Activated naive CD4-positive, alpha-beta T cell treated with anti-CD3 and anti-CD28 coated beads, Interleukin-2, amount 50 U/mL, for 72 hours (primary cell): ENCODE data around the gene SLC6A9. TPM values are rescaled to one million over a fixed set of nuclear protein-coding genes. Genes with fewer than 3 reads are reported as not detected.

Experiments
- ATAC-seq, 2 donors: fragments of 150-1000 bp; cut with Tn5 transposase; 2 replicates each; pipeline ENCODE4 v1.10.0; 2021; ENCODE audit warnings: mild to moderate bottlenecking in 2 of 2, moderate library complexity in 2 of 2
- DNase-seq, 2 donors: peaks; one replicate each; pipeline ENCODE4 v3.0.0; 2021 to 2022; ENCODE audit warnings: low spot score in 2 of 2
- H3K27ac Mint-ChIP-seq, 2 donors: one replicate each; pipeline ENCODE4 v1.8.0; 2022; ENCODE audit warnings: mild to moderate bottlenecking in 2 of 2, mixed read lengths in 2 of 2
- H3K36me3 Mint-ChIP-seq, 2 donors: one replicate each; pipeline ENCODE4 v1.8.0; 2022; ENCODE audit warnings: mixed read lengths in 2 of 2
- H3K9me3 Mint-ChIP-seq, 2 donors: one replicate each; pipeline ENCODE4 v1.8.0; 2022; ENCODE audit warnings: mixed read lengths in 2 of 2
- total RNA-seq, 2 donors: library from RNA; stranded (reverse); gene quantifications; one replicate each; pipeline ENCODE4 v1.2.3, GENCODE V29; 2022

The SLC6A9 gene
- total RNA-seq, 2 donors from 2014 or later, result 5.1 to 6.2 TPM

DNA sequence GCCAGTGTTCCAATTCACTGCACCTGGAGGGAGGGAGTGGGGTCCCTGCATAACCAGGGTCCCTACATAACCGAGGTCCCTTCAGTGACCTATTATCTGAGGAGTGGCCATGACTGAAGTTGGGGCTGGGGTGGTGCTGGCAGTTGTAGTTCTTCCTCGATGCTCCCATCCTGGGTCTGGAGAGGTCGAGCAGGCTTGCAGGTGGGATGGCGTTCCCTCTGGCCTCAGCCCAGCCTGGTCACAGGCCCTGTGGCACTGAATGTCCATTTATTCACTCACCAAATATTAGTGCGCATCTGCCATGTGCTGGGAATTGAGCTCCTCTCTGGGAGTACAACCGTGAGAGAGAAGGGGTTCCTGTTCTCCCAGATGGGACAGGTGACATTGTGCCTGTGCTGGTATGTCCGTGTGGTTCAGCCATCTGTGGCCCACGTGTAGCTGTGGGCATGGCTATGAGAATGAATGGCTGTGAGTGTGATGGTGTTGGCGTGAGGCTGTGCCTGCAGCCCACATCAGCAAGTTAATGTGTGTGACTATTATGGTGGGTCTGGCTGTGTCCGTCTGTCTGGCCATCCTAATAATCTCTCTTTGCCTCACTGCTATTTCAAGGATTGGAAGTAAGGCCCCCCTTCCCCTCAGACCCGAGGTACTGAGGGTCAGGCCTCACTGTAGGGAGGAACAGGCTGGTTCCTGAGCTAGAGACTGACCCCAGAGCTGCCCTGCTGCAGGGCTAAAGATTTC is 3.9 kb upstream of the SLC6A9 start:
- no peaks in the 10 kb centered on the region for H3K9me3 Mint-ChIP-seq
- H3K36me3 Mint-ChIP-seq, result no peaks in the 10 kb centered on the region
- ATAC-seq (no peak), DNase-seq (no peak)
- no peak overlapping the region for H3K27ac Mint-ChIP-seq

DNA sequence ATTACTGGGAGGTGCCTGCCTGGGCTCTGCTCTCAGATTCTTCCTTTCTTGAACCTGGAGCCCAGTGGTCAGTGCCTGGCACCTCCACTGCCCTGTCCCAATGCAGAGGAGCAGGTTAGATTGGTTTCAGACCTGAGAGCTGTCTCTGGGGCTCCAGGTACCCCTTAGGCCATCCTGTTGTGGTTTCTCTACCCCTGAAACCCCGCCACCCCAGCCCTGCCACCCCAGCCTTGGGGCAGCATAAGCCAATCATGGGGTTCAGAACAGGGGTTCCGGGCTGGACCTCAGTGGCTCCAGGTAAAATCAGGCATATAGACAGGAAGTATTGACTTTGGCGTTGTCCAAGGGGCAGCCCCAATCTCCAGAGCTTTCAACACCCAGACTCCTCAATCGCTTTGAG is 3.2 kb upstream of the SLC6A9 start:
- ATAC-seq, result no peak
- Mint-ChIP-seq H3K36me3 (no peaks in the 10 kb centered on the region), H3K9me3 (no peaks in the 10 kb centered on the region), H3K27ac (no peak overlapping the region)
- no peak for DNase-seq

DNA sequence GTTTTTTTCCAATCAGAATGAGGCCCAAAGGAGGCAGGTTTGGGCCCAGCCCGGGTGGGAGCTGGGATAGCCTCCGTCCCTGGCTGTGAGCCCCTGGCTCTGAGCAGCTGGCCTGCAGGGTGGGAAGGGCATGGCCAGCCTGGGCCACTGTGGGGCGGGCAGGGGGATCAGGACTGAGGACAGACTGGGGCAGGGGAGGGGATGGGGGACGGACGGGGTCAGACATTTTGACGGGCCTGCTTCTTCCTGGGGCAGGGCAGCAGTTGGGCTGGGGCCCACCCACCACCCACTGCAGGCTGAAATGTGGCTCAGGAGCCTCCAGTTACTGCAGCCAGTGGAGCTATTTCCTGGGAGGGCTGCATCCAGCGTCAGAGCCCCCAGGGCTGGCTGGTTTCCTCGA is 2.5 kb upstream of the SLC6A9 start:
- no peaks in the 10 kb centered on the region for H3K9me3 Mint-ChIP-seq
- no peak for DNase-seq
- no peak for ATAC-seq
- no peaks in the 10 kb centered on the region for H3K36me3 Mint-ChIP-seq
- no peak overlapping the region for H3K27ac Mint-ChIP-seq

DNA sequence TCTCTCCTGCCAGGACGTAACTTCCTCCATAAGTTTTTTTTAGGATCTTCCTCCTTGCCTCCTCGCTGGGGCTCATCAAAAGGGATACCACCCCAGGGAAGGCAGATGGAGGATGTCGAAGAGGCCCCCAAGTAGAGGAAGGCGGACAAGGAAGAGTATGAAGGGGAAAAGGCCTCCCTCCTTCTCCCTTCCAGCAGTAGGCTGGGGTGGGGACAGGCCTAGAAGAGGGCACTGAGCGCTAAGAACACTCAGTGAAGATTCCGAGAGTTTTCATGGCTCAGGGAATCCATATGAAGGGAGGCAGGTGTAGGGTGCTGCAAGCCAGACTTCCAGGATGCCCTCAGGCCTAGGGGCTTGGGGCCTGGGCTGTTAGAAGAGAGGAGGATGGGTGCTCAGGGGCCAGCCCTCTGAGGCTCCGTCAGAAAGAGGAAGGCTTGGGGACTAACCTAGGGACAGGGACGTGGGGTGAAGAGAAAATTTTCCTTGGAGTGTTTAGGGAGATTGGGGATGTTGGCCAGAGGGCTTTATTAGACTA is 1.8 kb upstream of the SLC6A9 start:
- H3K36me3 Mint-ChIP-seq, result no peaks in the 10 kb centered on the region
- no peaks in the 10 kb centered on the region for H3K9me3 Mint-ChIP-seq
- H3K27ac Mint-ChIP-seq, result peak overlapping the region in 1 of 2 donors; percentile 61
- DNase-seq, result no peak
- ATAC-seq, result no peak

DNA sequence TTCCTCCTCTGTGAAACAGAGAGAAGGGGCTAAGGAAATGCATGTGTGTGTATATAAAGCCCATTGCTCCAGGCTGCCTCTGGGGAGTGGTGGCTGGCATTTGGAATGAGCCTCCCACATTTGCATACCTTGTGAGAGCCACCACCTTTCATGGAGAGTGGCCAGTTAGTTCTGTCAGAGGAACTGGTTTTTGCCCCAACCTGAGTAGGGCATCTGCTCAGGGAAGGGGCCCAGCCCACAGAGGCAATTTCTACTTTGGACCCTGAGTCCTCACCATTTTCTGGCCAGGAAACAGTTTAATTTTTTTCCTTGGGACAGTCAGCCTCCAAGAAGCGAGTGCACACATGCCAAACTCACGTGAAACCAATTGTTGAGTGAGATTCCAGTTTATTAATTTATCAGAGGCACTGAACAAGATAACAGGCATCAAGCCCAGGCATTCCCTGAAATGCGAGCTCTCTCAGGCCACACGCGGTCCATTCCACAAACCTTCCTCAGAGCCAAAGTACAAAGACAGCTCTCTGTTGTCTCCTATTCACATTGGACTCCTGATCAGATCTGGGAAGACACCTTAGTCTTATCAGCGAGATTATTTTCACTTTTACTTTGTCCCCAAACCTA is 1.0 kb upstream of the SLC6A9 start:
- Mint-ChIP-seq H3K36me3 (no peaks in the 10 kb centered on the region), H3K9me3 (no peaks in the 10 kb centered on the region), H3K27ac (no peak overlapping the region)
- DNase-seq (no peak), ATAC-seq (no peak)

DNA sequence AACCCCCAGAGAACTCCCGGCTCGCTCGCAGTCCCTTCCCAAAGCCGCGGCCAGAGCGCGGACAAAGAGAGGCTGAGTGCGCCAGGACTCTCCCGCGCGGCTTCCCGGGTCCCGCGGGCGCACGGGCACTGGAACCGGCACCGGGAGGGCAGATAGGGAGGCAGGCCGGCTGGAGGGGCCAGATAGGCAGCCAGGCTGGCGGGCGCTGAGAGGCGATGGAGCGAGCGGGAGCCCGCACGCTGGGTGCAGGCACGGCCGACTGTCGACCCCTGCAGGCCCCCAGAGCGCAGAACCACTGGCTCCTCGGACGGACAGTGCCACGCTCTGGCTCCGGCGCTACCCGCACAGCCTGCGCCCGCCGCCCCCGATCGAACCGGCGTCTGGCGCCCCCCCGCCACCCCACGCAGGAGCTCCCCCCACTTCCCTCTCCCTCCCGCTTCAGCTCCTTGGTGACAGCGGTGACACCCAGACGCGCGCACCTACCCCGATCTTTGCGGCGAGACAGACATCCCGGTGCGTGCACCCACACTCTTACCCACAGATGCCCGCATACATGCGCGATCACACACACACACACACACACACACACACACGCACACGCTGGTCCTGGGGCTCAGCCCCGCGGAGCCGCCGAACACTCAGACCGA is 534 bp downstream of the SLC6A9 start:
- H3K9me3 Mint-ChIP-seq, result no peaks in the 10 kb centered on the region
- no peaks in the 10 kb centered on the region for H3K36me3 Mint-ChIP-seq
- H3K27ac Mint-ChIP-seq, result peak overlapping the region in 1 of 2 donors; percentile 74
- peak; percentile 34 to 44 for ATAC-seq
- peak; percentile 53 to 66 for DNase-seq

DNA sequence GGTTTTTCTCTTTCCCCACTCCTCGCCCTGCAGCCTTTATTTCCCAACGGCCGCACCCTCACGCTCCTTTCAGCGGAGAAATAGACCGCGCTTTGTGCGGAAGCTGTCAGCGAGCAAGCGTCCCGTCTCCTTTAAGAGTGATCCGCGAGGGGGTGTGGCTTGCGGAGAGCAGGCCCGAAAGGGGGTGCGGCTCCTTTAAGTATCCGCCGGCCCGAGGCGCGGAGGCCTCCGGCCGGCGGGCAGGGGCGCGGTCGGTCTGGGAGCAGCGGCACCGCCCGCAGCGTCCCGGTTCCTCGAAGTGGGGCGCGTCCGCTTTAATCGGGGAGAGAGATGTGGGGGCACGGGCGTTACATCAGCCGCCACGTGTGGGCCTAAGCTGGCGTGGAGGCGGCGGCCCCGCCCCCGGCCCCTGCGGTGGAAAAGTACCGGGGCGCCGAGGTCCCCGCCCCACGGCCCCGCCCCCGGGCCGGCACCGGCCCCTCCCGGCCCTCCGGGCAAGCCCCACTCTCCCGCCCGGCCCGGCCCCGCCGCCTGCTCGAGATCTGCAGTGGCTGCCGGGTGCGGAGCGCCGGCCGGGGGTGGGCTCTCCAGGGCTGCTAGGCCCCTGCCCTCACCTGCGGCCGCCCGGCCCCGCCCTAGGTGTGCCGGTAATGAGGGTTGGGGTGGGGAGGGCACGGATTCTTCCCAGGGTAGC is 1.2 kb downstream of the SLC6A9 start:
- Mint-ChIP-seq H3K36me3 (peaks cover 0 to 1% of the 10 kb centered on the region in 2 donors), H3K9me3 (no peaks in the 10 kb centered on the region), H3K27ac (peak overlapping the region; percentile 82 to 83)
- ATAC-seq, result peak; percentile 82 to 84
- peak; percentile 87 to 88 for DNase-seq

DNA sequence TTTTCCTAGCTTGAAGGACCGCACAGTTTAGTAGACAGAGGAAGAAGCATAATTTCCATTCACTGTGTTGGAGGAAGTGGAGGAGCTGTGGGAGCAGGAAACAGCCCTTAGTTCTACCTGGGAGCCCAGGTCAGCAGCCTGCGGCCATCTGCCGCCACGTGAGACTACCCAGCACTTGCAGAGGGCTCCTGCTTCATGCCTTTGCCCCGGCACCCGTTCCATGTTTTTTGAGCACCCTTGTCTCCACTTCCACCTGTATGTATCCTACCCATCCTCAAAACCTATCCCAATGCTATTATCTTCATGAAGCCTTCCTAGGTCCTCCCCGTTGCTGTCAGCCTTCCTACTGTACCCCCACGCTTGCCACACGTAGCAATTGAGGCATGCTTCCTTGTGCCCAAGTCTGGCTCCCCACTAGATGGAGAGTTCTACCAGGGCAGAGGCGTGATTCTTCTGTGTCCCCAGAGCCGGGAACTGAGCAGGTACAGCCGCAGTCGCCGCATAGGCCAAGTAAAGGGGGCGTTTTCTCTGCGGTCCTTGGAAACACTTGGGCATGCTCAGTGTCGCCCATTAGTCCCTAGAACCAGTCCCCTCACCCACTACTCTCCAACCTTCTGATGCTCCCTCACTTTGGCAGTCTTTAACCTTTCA is 1.9 kb downstream of the SLC6A9 start:
- H3K9me3 Mint-ChIP-seq, result no peaks in the 10 kb centered on the region
- peak in 1 of 2 donors; percentile 62 for DNase-seq
- ATAC-seq, result peak; percentile 39 to 48

DNA sequence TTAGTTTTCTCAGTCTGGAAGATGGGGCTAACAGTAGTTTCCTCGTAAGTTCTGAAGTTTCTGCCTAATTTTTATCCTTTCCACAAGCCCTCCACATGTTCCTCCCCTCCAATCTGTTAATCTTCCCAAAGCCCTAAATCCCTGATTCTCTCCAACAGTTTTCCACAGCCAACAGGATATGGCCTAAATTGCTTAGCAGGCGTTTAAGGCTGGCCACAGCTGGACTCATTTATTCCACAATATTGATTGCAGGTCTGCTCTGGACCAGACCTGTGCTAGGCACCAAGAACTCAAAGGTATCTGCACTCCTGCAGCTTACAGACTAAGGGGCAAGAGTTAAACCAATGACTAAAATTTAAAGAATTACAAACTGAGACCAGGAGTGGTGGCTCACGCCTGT is 3.9 kb downstream of the SLC6A9 start:
- no peak for DNase-seq
- no peak for ATAC-seq
- H3K27ac Mint-ChIP-seq, result peak overlapping the region in 1 of 2 donors; percentile 82
- H3K9me3 Mint-ChIP-seq, result no peaks in the 10 kb centered on the region
- H3K36me3 Mint-ChIP-seq, result peaks cover 0 to 8% of the 10 kb centered on the region in 2 donors

More for the DNA sequence above, 1.9 kb downstream of the SLC6A9 start:
- peaks cover 0 to 8% of the 10 kb centered on the region in 2 donors for H3K36me3 Mint-ChIP-seq
- peak overlapping the region; percentile 82 to 83 for H3K27ac Mint-ChIP-seq

DNA sequence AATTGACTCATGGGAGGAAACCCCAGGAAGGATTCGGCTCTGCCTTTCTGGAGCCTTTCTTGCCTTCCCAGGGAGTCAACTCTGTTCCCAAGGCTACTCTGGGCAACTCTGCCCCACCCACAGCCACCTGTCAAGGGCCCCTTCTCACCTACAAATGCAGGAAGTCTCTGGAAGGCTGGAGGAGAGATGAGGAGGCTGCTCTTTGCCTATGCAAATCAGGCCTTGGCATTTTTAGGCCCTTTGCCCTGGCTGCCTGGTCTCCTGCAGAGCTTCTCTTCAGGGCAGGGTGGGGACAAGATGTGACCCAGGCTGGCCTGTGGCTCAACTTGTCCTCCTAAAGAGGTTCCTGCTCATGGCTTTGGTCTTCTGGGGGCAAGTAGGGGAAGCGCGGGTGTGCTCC is 5.4 kb downstream of the SLC6A9 start:
- no peak for ATAC-seq
- H3K36me3 Mint-ChIP-seq, result peaks cover 0 to 8% of the 10 kb centered on the region in 2 donors

DNA sequence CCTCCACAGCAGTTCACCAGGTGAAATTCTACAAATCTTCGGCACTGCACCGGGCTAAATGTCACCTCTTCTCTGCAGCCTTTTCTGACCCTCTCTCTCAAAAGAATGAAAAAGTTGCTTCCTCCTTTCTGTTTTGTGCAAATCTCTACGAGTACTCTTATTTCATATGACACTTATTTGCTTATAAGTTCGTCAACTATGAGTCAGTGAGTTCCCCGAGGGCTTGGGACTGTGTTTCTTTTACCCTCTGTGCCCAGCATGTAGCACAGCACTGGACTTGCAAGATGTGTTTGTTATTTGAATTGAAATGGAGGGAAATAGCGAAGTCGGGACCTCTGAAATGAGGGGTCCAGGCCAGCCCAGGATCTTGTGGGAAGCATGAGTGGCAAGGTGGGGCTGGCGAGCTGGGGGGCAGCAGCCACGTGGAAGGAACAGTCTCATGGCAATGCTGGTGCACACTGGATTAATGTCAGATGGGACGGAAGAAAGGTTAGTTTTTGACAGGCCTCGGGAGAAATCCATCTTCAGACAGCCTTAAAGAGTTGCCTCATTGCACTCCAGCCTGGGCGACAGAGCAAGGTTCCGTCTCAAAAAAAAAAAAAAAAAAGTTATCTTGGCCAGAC is 6.2 kb downstream of the SLC6A9 start:
- H3K36me3 Mint-ChIP-seq, result peaks cover 0 to 8% of the 10 kb centered on the region in 2 donors
- DNase-seq, result no peak
- ATAC-seq, result no peak
- H3K9me3 Mint-ChIP-seq, result no peaks in the 10 kb centered on the region
- H3K27ac Mint-ChIP-seq, result no peak overlapping the region

More for the DNA sequence above, 5.4 kb downstream of the SLC6A9 start:
- peak overlapping the region in 1 of 2 donors; percentile 14 for H3K27ac Mint-ChIP-seq
- no peaks in the 10 kb centered on the region for H3K9me3 Mint-ChIP-seq
- no peak for DNase-seq

DNA sequence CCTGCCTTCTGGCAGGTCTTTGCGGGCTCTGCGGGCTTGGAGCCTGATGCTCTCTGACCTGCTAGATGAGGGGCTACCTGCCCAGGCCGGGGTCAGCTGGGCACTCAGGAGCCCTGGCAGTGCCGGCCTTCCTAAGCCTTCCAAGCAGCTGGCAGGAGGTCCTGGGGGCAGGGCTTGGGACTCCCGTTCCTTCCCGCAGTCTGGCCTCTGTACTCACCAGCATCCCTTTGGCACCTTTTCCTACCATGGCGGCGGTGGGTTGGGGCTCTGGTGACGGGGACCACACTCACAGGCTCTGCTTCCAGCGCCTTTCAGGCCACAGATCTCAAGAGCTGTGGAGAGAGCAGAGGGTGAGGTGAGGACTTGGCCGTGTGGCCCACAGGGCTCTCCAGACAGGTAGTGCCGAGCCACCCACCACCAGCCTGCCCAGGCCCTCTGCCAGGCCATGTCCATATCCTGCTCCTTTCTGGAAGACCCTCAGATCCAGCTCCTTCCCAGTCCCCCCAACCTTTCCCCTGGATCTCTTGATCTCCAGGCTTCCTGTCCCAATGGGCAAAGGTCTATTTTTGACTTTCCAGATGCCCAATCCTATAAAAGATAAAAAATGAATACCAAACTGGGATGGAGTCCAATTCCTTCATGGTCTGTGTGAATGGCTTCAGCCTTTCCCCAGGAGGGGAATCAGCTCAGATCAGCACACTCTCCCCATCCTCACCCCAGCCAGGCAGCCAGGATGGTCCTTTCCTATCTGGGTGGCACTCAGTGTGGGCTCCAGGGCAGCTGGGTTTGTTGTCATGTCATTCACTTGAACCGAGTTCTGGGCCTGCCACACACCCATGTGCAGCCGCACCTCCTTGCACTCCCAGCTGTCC is 7.0 kb downstream of the SLC6A9 start:
- DNase-seq, result no peak
- no peak overlapping the region for H3K27ac Mint-ChIP-seq
- ATAC-seq, result no peak
- peaks cover 0 to 8% of the 10 kb centered on the region in 2 donors for H3K36me3 Mint-ChIP-seq
- H3K9me3 Mint-ChIP-seq, result no peaks in the 10 kb centered on the region

DNA sequence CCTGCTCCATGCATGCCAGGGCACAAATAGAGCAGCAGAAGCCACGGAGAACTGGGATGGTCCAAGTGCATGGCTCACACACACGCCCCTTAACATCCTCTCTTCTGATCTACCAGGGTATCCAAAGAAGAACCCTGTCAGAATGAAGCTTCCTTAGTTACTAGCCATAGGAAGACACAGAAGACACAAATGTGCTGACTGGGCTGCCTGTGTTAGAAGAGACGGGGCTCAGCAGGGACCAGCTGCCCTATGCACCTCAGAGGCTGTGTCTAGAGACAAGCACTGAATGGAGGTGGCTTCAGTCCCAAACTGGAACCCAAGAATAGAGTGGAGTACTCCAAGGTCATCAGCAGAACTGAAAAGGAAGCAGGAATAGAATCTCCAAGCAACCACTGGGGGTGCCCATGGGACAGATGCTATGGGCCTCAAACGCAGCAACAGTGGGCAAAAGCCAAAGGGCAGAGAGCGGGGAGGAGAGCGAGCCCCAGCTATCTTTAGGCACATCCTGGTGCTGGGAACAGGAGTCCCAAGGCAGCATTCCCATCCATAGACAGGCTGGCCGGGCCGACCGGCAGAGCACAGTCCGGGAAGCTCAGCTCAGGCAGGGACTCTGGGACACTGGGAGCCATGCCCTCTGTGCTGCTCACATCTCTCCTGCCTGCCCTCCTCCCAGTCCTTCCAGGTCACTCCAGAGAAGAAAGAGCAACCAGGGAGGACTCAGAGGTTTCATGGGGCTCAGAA is 9.5 kb downstream of the SLC6A9 start:
- no peaks in the 10 kb centered on the region for H3K9me3 Mint-ChIP-seq
- ATAC-seq, result no peak
- no peak overlapping the region for H3K27ac Mint-ChIP-seq

DNA sequence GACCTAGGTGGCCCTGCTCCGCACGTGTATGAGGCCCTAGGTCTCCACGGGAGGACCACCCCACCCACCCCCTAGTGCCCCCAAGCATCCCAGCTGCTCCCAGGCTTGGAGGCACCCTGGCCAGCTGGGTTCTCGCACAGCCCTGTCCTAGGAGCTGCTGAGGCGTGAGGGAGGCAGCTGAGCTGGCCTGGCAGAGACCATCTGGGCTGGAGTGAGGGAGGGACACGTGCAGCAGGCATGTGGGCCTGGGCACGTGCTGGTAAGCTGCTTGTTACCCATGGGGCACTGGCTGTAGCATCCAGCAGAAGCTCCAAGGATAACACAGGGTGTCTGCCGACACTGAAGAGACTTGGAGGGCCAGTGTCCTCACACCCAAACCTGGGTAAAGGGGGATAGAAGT is 10.1 kb downstream of the SLC6A9 start:
- no peak overlapping the region for H3K27ac Mint-ChIP-seq
- peaks cover 0 to 13% of the 10 kb centered on the region in 2 donors for H3K36me3 Mint-ChIP-seq
- no peak for DNase-seq
- H3K9me3 Mint-ChIP-seq, result no peaks in the 10 kb centered on the region
- ATAC-seq, result no peak

More for the DNA sequence above, 9.5 kb downstream of the SLC6A9 start:
- H3K36me3 Mint-ChIP-seq, result peaks cover 0 to 13% of the 10 kb centered on the region in 2 donors
- DNase-seq, result no peak
